NCI-H524 treated with DMSO at 0.1 percent for 48 hours (cell line): ENCODE data around the gene C16orf92.
A peak's percentile ranks its signal among the peaks of the same experiment; 100 is the strongest.
"Not testable (repeated sequence)": the region's sequence is repeated elsewhere in the genome, so short reads cannot be mapped to it uniquely, and the experiment has no call there.

Source experiments
- DNase-seq: peaks from one replicate; lab custom pipeline; 2025; lab: John Stamatoyannopoulos, UW

The C16orf92 gene

GRCh38 chr16:30027588-30028437 is 4.8 kb downstream of the C16orf92 start:
- DNase-seq = peak; percentile 98

- no peak for DNase-seq
Observed at GRCh38 chr16:30028438-30029076, 5.6 kb downstream of the C16orf92 start.

- no peak for DNase-seq
Observed at GRCh38 chr16:30030011-30030685, 7.2 kb downstream of the C16orf92 start.

GRCh38 chr16:30030841-30031413 is 7.9 kb downstream of the C16orf92 start, which contains the start of gene TLCD3B:
Gene TLCD3B, minus strand, starts transcription at chr16:30031271. Its CDS starts 744 bp downstream, at chr16:30030527.
- no peak for DNase-seq

GRCh38 chr16:30031477-30031918 is 8.5 kb downstream of the C16orf92 start:
- DNase-seq = no peak

GRCh38 chr16:30032083-30032819 is 9.3 kb downstream of the C16orf92 start:
- peak; percentile 68 for DNase-seq

GRCh38 chr16:30033270-30033669 is 10.3 kb downstream of the C16orf92 start:
- DNase-seq = no peak

- no peak for DNase-seq
Observed at GRCh38 chr16:30040221-30040620, 17.2 kb downstream of the C16orf92 start.

GRCh38 chr16:30040690-30041089 is 17.7 kb downstream of the C16orf92 start:
- not testable (repeated sequence) for DNase-seq

GRCh38 chr16:30041841-30042240 is 18.8 kb downstream of the C16orf92 start:
- DNase-seq = no peak

GRCh38 chr16:30046178-30046577 is 23.2 kb downstream of the C16orf92 start:
- no peak for DNase-seq

- DNase-seq = no peak
Observed at GRCh38 chr16:30046588-30046987, 23.6 kb downstream of the C16orf92 start.

GRCh38 chr16:30049871-30050270 is 26.9 kb downstream of the C16orf92 start:
- no peak for DNase-seq

- no peak for DNase-seq
Observed at GRCh38 chr16:30051518-30051917, 28.5 kb downstream of the C16orf92 start.

- peak; percentile 72 for DNase-seq
Observed at GRCh38 chr16:30052671-30053372, 29.8 kb downstream of the C16orf92 start.

- no peak for DNase-seq
Observed at GRCh38 chr16:30053376-30054015, 30.5 kb downstream of the C16orf92 start.

GRCh38 chr16:30054451-30054850 is 31.5 kb downstream of the C16orf92 start:
- DNase-seq = no peak

GRCh38 chr16:30054959-30055553 is 32.1 kb downstream of the C16orf92 start:
- DNase-seq = no peak

GRCh38 chr16:30060346-30060745 is 37.3 kb downstream of the C16orf92 start:
- peak; percentile 57 for DNase-seq
